ENCODE results near the gene RPUSD3.

RPUSD3 gene

DNA sequence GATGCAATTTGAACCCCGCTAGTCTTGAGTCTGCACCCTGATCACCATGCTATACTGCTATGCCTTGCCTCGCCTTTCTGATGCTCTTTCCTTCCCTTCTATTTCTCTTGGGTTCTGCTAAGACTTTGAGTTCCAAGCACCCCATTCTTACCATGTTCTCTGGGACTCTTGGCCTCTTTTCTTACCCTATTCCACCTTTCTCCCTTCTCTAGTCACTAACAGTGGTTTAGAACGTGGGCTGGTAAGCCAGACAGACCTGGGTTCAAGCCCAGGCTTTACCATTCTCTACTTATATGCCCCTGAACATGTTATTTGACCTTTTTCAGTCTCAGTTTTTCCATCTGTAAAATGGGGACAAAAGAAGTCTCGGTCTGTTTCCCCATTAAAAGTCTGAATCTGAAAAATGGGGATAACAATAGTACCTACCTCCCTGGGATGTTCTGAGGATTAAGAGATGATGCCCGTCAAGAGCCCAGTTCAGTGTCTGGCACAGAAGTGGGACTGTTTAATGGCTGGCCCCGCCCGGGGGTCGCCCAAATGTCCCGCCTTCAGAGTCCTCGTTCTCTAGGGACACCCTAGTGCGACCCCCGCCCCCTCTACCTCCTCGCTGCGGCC, 51.9 kb downstream of the RPUSD3 start:
- no peak for TF ChIP-seq CTCF (IDR thresholded peaks at IDR 0.05; ENCODE audit: borderline replicate concordance, insufficient read depth, low read depth, low read length)
- H3K4me3 ChIP-seq (ENCODE audit: low read depth, low read length) = peak overlapping the region; percentile 84

DNA sequence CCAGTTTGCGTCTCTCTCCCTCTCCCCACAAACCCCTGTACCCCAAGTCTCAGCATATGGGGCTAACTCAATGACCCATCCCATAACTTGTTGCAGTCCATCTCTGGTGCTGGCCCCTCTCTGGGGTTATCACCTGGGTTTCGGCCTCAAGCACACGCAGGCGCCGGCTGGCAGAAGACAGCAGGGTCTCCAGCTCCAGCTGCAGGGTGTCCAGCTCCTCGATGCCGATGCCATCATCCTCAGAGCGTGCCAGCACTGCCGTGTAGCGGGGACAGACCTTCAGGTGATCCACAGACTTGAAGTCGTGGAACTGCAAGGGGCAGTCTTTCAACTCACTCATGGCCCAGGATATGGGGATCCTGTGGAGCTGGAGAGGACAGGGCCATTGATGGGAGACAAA, 52.7 kb downstream of the RPUSD3 start:
- no peak for TF ChIP-seq CTCF (IDR thresholded peaks at IDR 0.05; ENCODE audit: borderline replicate concordance, insufficient read depth, low read depth, low read length)
- peak overlapping the region; percentile 84 for H3K4me3 ChIP-seq (ENCODE audit: low read depth, low read length)
